Mammary epithelial cell (primary cell): ENCODE results near the gene DEFB132.

ENCODE experiments used
- CTCF ChIP-seq, 2 donors: IDR thresholded peaks in 1 of 2; conservative IDR thresholded peaks in 1 of 2; 2 replicates each; pipeline ENCODE4 v1.5.1; 2011 to 2012; ENCODE audit warnings: inconsistent platforms in 2 of 2, low read length in 2 of 2, mild to moderate bottlenecking in 2 of 2, control low read depth in 1 of 2, low read depth in 1 of 2; ENCODE audit not compliant: insufficient read depth in 1 of 2; ENCODE audit errors: extremely low read depth in 1 of 2
- EZH2 ChIP-seq: IDR thresholded peaks from 2 replicates; pipeline ENCODE4 v1.6.1; 2012; ENCODE audit warnings: low read length, inconsistent platforms, borderline replicate concordance

GRCh38 chr20:258269-258858 is 840 bp downstream of the DEFB132 start:
- no peak for TF ChIP-seq CTCF (conservative IDR thresholded peaks at IDR 0.05 in 1 of 2, IDR thresholded peaks at IDR 0.05 in 1 of 2; ENCODE audit: extremely low read depth in 1 of 2, insufficient read depth in 1 of 2, low read depth in 1 of 2, low read length in 2 of 2)
- no peak for TF ChIP-seq EZH2
